HepG2 (cell line): ENCODE data around the gene DCPS. TPM values are rescaled to one million over a fixed set of nuclear protein-coding genes. Genes with fewer than 3 reads are reported as not detected.

ENCODE experiments used
- ATAC-seq: fragments of 200-7000 bp; cut with Tn5 transposase; 3 replicates; pipeline ENCODE4 v1.9.1; 2020; ENCODE audit warnings: mild to moderate bottlenecking, moderate library complexity
- BruUV-seq: library from RNA; stranded (reverse); fragments of 400-500 nt; replicated peaks from 2 replicates; lab custom pipeline; 2021; lab: Mats Ljungman, UMichigan
- CTCF ChIA-PET: fragments of 300-600 bp; formaldehyde crosslinking; extraction: SDS; loops from one replicate; lab custom pipeline; 2021; ENCODE audit warnings: low total read pairs, inconsistent platforms, low intra/inter-chr PET ratio; lab: Yijun Ruan, JAX
- POLR2A ChIA-PET: fragments of 350-600 bp; sonication (Branson Sonifier 250); formaldehyde crosslinking; loops from one replicate; lab custom pipeline; 2020; ENCODE audit warnings: antibody characterized with exemption, inconsistent platforms; lab: Yijun Ruan, JAX
- DNase-seq: peaks from one replicate; pipeline ENCODE4 v3.0.0-alpha.2; 2015; ENCODE audit warnings: low spot score
- FAIRE-seq: peaks from 3 replicates; lab custom pipeline; 2011; peaks lifted over from hg19 to GRCh38; lab: Jason Lieb, UNC
- H2AFZ ChIP-seq: one replicate; pipeline ENCODE4 v1.6.1; 2011; ENCODE audit warnings: low read length, inconsistent platforms
- H3K27ac ChIP-seq: fragments of 300-600 bp; 3 replicates; pipeline ENCODE4 v1.8.0; 2011; ENCODE audit warnings: mixed run types, mild to moderate bottlenecking, mixed read lengths, low read length, inconsistent platforms; ENCODE audit not compliant: insufficient read depth; ENCODE audit errors: extremely low read length
- H3K27me3 ChIP-seq, 2 experiments: fragments of 200-600 bp in 1 of 2; 2 replicates in 1 of 2; 3 replicates in 1 of 2; pipeline versions ENCODE4 v1.6.0 to v1.8.0; 2011; ENCODE audit warnings: low read length in 2 of 2, mild to moderate bottlenecking in 2 of 2, moderate library complexity in 2 of 2, inconsistent platforms in 1 of 2; ENCODE audit not compliant: insufficient read depth in 2 of 2, control insufficient read depth in 1 of 2
- H3K36me3 ChIP-seq, 2 experiments: fragments of 200-600 bp in 1 of 2; replicated peaks in 1 of 2; 2 replicates in 1 of 2; 3 replicates in 1 of 2; pipeline versions ENCODE4 v1.5.1 to v1.8.0; 2011; ENCODE audit warnings: low read length in 2 of 2, inconsistent platforms in 1 of 2; ENCODE audit not compliant: insufficient read depth in 2 of 2, control insufficient read depth in 1 of 2
- H3K4me1 ChIP-seq: 2 replicates; pipeline ENCODE4 v1.5.1; 2012; ENCODE audit warnings: low read length, inconsistent platforms; ENCODE audit not compliant: insufficient read depth
- H3K4me2 ChIP-seq: 2 replicates; pipeline ENCODE4 v1.6.0; 2011; ENCODE audit warnings: low read depth, low read length, inconsistent platforms
- H3K4me3 ChIP-seq, 3 experiments: fragments of 200-600 bp in 1 of 3; sonication (generic), shearing (Covaris generic) in 1 of 3; replicated peaks in 1 of 3; 2 replicates each; pipeline ENCODE4 v1.5.1; 2011 to 2016; ENCODE audit warnings: low read length in 3 of 3, inconsistent platforms in 2 of 3, low read depth in 2 of 3, mild to moderate bottlenecking in 2 of 3, control low read depth in 1 of 3, mixed read lengths in 1 of 3; ENCODE audit not compliant: insufficient read depth in 1 of 3
- H3K79me2 ChIP-seq: one replicate; pipeline ENCODE4 v1.6.1; 2011; ENCODE audit warnings: low read length, inconsistent platforms; ENCODE audit not compliant: insufficient read depth
- H3K9ac ChIP-seq: 2 replicates; pipeline ENCODE4 v1.6.0; 2011; ENCODE audit warnings: mild to moderate bottlenecking, low read depth, low read length, inconsistent platforms; ENCODE audit not compliant: insufficient read depth
- H3K9me3 ChIP-seq: 2 replicates; pipeline ENCODE4 v1.5.1; 2012; ENCODE audit warnings: mild to moderate bottlenecking, low read length
- H4K20me1 ChIP-seq: 2 replicates; pipeline ENCODE4 v1.6.0; 2011; ENCODE audit warnings: inconsistent platforms, mild to moderate bottlenecking, low read length, moderate library complexity; ENCODE audit not compliant: insufficient read depth
- BATF2 ChIP-seq: sonication (generic); formaldehyde crosslinking; IDR thresholded peaks from 2 replicates; pipeline ENCODE4 v1.8.0; 2022; ENCODE audit warnings: mild to moderate bottlenecking, missing genetic modification reagents, moderate library complexity
- CBX5 ChIP-seq: sonication (generic); formaldehyde crosslinking; IDR thresholded peaks from 2 replicates; pipeline ENCODE4 v1.4.0; 2020; ENCODE audit warnings: missing genetic modification reagents, borderline replicate concordance
- DNMT3B ChIP-seq: conservative IDR thresholded peaks from 2 replicates; pipeline ENCODE4 v1.6.1; 2016; ENCODE audit warnings: missing biosample characterization, control low read depth
- FOXM1 ChIP-seq: sonication (generic); formaldehyde crosslinking; IDR thresholded peaks from 2 replicates; pipeline ENCODE4 v1.5.0; 2020; ENCODE audit warnings: missing genetic modification reagents
- HMG20B ChIP-seq: conservative IDR thresholded peaks from 2 replicates; pipeline ENCODE4 v1.6.1; 2016; ENCODE audit warnings: missing genetic modification reagents, missing compliant biosample characterization
- MLX ChIP-seq: IDR thresholded peaks from 2 replicates; pipeline ENCODE4 v1.6.1; 2016
- MTF1 ChIP-seq: sonication (generic); formaldehyde crosslinking; IDR thresholded peaks from 2 replicates; pipeline ENCODE4 v1.5.0; 2020; ENCODE audit warnings: missing genetic modification reagents
- PHF8 ChIP-seq: sonication (generic); formaldehyde crosslinking; IDR thresholded peaks from 2 replicates; pipeline ENCODE4 v1.5.0; 2020; ENCODE audit warnings: missing genetic modification reagents
- PREB ChIP-seq: sonication (generic); formaldehyde crosslinking; IDR thresholded peaks from 2 replicates; pipeline ENCODE4 v1.4.0; 2020; ENCODE audit warnings: missing genetic modification reagents
- RFX3 ChIP-seq: IDR thresholded peaks from 2 replicates; pipeline ENCODE4 v1.6.1; 2016; ENCODE audit warnings: missing biosample characterization, missing genetic modification reagents
- SP4 ChIP-seq: sonication (generic); formaldehyde crosslinking; IDR thresholded peaks from 2 replicates; pipeline ENCODE4 v1.8.1; 2023; ENCODE audit warnings: mild to moderate bottlenecking, missing genetic modification reagents
- SRSF4 ChIP-seq: fragments of 200-400 bp; formaldehyde crosslinking; IDR thresholded peaks from one replicate; pipeline ENCODE4 v1.6.1; 2018; ENCODE audit warnings: mild to moderate bottlenecking, low read depth, low read length, moderate library complexity; ENCODE audit not compliant: poor library complexity, severe bottlenecking
- ZBTB42 ChIP-seq: sonication (generic); formaldehyde crosslinking; IDR thresholded peaks from 2 replicates; pipeline ENCODE4 v1.5.0; 2020; ENCODE audit warnings: mild to moderate bottlenecking, missing genetic modification reagents
- ZNF331 ChIP-seq: sonication (generic); formaldehyde crosslinking; IDR thresholded peaks from 2 replicates; pipeline ENCODE4 v1.4.0; 2020; ENCODE audit warnings: missing genetic modification reagents
- ZNF33B ChIP-seq: sonication (generic); formaldehyde crosslinking; IDR thresholded peaks from 2 replicates; pipeline ENCODE4 v1.5.1; 2020; ENCODE audit warnings: mild to moderate bottlenecking, missing genetic modification reagents
- ZNF441 ChIP-seq: sonication (generic); formaldehyde crosslinking; IDR thresholded peaks from 2 replicates; pipeline ENCODE4 v1.7.0; 2021; ENCODE audit warnings: missing genetic modification reagents, borderline replicate concordance
- ZNF501 ChIP-seq: sonication (generic); formaldehyde crosslinking; IDR thresholded peaks from 2 replicates; pipeline ENCODE4 v1.5.1; 2020; ENCODE audit warnings: mild to moderate bottlenecking, moderate library complexity, missing genetic modification reagents
- ZNF572 ChIP-seq: sonication (generic); formaldehyde crosslinking; IDR thresholded peaks from 2 replicates; pipeline ENCODE4 v1.5.1; 2020; ENCODE audit warnings: mild to moderate bottlenecking, missing genetic modification reagents
- ZNF672 ChIP-seq: sonication (generic); formaldehyde crosslinking; IDR thresholded peaks from 2 replicates; pipeline ENCODE4 v1.8.1; 2022; ENCODE audit warnings: missing genetic modification reagents
- ZNF747 ChIP-seq: sonication (generic); formaldehyde crosslinking; IDR thresholded peaks from 2 replicates; pipeline ENCODE4 v1.8.1; 2023; ENCODE audit warnings: missing genetic modification reagents, mild to moderate bottlenecking, borderline replicate concordance
- WGBS: methylation state at CpG from one replicate; pipeline ENCODE4 v1.1.6; 2017; ENCODE audit warnings: low lambda C conversion rate; 5-methylcytosine and 5-hydroxymethylcytosine counted together
- in situ Hi-C: cut with HindIII; loops from 2 replicates; pipeline ENCODE4 v1.10.0; 2017; ENCODE audit warnings: low pct_unique_long_range_greater_than_20kb; ENCODE audit not compliant: extremely low pct_ligation_motif_present
- intact Hi-C: fragments of 100-400 bp; cut with micrococcal nuclease; formaldehyde crosslinking; loops from one replicate; pipeline ENCODE4 v1.10.0; 2022; ENCODE audit not compliant: unreplicated experiment
- polyA plus RNA-seq, 8 experiments: library from polyadenylated mRNA; depleted of rRNA in 3 of 8; stranded (reverse) in 7 of 8; unstranded in 1 of 8; fragments of >200 nt; fragmentation: Illumina TruSeq in 4 of 8; extraction: Trizol in 4 of 8; gene quantifications; 2 replicates each; pipeline versions ENCODE4 v1.2.1 to v1.2.3, GENCODE V29; 2011 to 2016; ENCODE audit warnings: low read depth in 4 of 8, missing spikeins in 1 of 8, mixed read lengths in 1 of 8; ENCODE audit not compliant: insufficient read depth in 1 of 8
- total RNA-seq, 5 experiments: library from RNA; depleted of rRNA; stranded (reverse); fragments of >200 nt; fragmentation: Illumina TruSeq; extraction: Trizol; gene quantifications; 2 replicates each; pipeline ENCODE4 v1.2.3, GENCODE V29; 2016; ENCODE audit warnings: low read depth in 1 of 5

The DCPS gene
- total and polyA plus RNA-seq, 2 of the 13 experiments (the other 11 are each of a cell fraction or from before 2014, with no cell fraction given), result 21.9 to 22.5 TPM

GRCh38 chr11:126329644-126330211 is 25.9 kb downstream of the DCPS start:
- H3K9me3 ChIP-seq, result no peaks in the 10 kb centered on the region
- no peak overlapping the region for H2AFZ ChIP-seq
- no peak overlapping the region for H3K27ac ChIP-seq
- H3K36me3 ChIP-seq, result peaks cover 4 to 14% of the 10 kb centered on the region in 2 experiments; a peak in 3 of 5 replicates
- intact Hi-C loops (no loop called here), in situ Hi-C loops (no loop called here)
- no TSS peak for BruUV-seq
- no peak overlapping the region for H3K9ac ChIP-seq
- H3K27me3 ChIP-seq, result no peaks in the 10 kb centered on the region
- ChIA-PET POLR2A (no interaction called here), CTCF (no interaction called here)
- ATAC-seq, result no peak
- no peaks in the 10 kb centered on the region for H3K79me2 ChIP-seq
- peaks cover 21% of the 10 kb centered on the region for H3K4me1 ChIP-seq
- no peak for FAIRE-seq
- H4K20me1 ChIP-seq, result no peaks in the 10 kb centered on the region
- 96% methylated on average over 11 of the region's 11 CpGs for WGBS
- H3K4me2 ChIP-seq, result no peak overlapping the region
- DNase-seq, result no peak
- no peak overlapping the region for H3K4me3 ChIP-seq
- no peak for TF ChIP-seq ZNF747 (CRISPR knock-in tag)
- TF ChIP-seq CBX5, result no peak

GRCh38 chr11:126331286-126331685 is 27.4 kb downstream of the DCPS start:
- FAIRE-seq (no peak), DNase-seq (no peak), ATAC-seq (no peak)
- intact Hi-C loops, result no loop called here
- BruUV-seq, result no TSS peak
- Histone ChIP-seq H3K27me3 (no peaks in the 10 kb centered on the region), H3K27ac (no peak overlapping the region), H3K79me2 (no peaks in the 10 kb centered on the region), H4K20me1 (no peaks in the 10 kb centered on the region), H3K4me1 (peaks cover 23% of the 10 kb centered on the region), H3K4me2 (no peak overlapping the region), H2AFZ (no peak overlapping the region), H3K4me3 (no peak overlapping the region), H3K36me3 (peaks cover 4 to 14% of the 10 kb centered on the region in 2 experiments; a peak in 3 of 5 replicates), H3K9ac (no peak overlapping the region), H3K9me3 (no peaks in the 10 kb centered on the region)
- WGBS, result 97% methylated on average over 13 of the region's 13 CpGs
- CTCF ChIA-PET, result no interaction called here
- POLR2A ChIA-PET, result no interaction called here
- in situ Hi-C loops, result no loop called here
- TF ChIP-seq ZNF331 (no peak), MLX (CRISPR knock-in tag) (no peak), RFX3 (no peak), ZNF572 (CRISPR knock-in tag) (no peak), PHF8 (CRISPR knock-in tag) (no peak), ZBTB42 (CRISPR knock-in tag) (no peak), FOXM1 (CRISPR knock-in tag) (no peak), ZNF501 (CRISPR knock-in tag) (no peak), HMG20B (CRISPR knock-in tag) (no peak), ZNF441 (CRISPR knock-in tag) (no peak), ZNF33B (no peak), SRSF4 (no peak), MTF1 (CRISPR knock-in tag) (no peak), PREB (CRISPR knock-in tag) (no peak), SP4 (CRISPR knock-in tag) (no peak), DNMT3B (CRISPR knock-in tag) (no peak), ZNF672 (CRISPR knock-in tag) (no peak), BATF2 (CRISPR knock-in tag) (no peak)
